HG03432 (cell line): ENCODE data around the gene TRAF5.
"Not testable (repeated sequence)": the region's sequence is repeated elsewhere in the genome, so short reads cannot be mapped to it uniquely, and the experiment has no call there.

Experiments used
- ATAC-seq: cut with Tn5 transposase; IDR thresholded peaks from one replicate; pipeline ENCODE4 v1.9.1; 2021; ENCODE audit warnings: mild to moderate bottlenecking, moderate library complexity; ENCODE audit not compliant: unreplicated experiment

The TRAF5 gene

DNA sequence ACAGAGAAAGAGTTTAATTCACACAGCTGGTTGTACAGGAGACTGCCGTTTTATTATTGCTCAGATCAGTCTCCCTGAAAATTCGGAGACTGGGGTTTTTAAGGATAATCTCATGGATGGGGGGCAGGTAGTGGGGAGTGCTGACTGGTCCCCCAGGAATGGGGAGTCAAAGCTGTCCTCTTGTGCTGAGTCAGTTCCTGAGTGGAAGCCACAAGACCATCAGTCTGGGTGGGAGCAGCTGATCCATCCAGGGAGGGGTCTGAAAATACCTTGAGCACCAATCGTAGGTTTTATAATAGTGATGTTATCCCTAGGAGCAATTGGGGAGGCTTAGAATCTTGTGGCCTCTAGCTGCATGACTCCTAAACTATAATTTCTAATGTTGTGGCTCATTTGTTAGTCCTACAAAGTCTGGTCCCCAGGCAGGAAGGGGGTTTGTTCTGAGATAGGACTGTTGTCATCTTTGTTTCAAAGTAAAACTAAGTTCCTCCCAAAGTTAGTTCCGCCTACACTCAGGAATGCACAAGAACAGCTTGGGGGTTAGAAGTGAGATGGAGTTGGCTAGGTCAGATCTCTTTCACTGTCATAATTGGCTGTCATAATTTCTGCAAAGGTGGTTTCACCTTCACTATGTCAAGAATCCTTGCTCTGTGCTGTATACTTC lies 50.3 kb downstream of the TRAF5 start:
- ATAC-seq, result no peak

DNA sequence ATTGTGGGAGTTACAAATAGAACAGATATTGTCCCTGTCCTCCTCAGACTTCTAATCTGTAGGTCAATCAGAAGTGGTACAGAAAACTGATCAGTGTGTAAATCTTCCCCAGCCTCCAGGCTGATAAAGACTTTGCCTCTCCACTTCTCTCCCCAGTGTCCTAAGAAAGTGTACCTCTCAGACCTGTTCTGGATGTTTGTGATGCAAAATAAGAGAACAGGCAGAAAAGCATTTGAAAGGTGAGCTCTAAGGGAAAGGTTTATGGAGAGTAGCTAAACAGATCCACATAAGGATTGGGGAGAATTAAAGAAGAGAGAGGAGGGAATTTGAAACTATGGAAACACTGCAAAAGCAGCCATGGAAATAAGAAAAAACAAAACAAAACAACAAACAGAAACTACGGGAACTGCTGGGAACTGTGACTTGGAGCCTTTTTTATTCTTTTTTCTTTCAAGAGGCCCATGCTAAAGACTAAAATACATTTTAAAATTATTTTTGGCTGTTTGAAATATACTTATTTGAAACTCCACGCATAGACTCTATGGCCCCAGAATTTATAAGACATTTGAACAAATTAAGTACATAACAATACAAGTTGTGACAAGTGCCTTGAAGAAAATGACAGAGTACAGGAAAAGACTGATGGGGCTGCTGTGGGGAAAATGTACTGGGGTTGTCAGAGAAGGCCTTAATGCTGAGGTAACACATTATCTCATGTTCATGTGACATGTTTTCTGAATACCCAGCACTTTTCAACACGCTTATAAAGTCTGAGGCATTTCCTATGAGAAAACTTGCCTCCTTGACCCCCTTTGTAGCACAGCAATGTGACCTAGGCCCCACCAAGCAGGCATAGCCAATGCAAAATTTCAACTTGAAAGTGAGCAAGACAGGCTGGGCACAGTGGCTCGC lies 51.2 kb downstream of the TRAF5 start:
- no peak for ATAC-seq

DNA sequence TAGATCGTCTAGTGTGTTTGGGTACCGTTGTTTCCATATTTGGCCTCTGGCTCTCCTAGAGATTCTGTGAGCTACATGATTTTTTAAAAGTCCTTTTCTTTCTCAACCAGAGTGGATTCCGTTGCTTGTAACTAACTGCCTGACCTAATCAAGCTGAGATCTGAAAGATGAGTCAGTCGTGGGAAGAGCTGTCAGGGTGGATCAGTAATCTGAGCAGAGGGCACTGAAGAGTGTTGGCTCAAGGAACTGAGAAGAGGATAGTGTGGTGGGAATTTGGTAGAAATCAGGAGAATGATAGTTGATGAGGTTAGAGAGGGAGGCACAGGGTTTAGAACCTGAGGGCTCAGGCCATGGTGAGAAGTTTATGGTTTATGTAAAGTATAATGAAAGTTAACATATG lies 52.2 kb downstream of the TRAF5 start:
- no peak for ATAC-seq

DNA sequence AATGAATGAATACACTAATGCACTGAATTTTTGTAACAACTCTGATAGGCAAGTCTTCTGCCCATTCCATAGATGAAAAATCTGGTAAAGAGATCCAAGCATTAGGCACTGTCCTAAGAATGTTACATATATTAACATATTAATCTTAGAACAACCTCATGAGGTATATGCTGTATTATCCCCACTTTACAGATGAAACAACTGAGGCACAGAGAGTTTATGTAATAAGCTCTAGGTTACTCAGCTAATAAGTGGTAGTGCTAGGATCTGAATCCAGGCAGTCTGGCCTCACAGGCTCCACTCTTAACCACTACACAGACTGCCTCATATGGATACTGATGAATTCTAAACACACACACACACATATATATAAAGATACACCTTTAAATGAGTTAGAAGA lies 52.8 kb downstream of the TRAF5 start:
- no peak for ATAC-seq

DNA sequence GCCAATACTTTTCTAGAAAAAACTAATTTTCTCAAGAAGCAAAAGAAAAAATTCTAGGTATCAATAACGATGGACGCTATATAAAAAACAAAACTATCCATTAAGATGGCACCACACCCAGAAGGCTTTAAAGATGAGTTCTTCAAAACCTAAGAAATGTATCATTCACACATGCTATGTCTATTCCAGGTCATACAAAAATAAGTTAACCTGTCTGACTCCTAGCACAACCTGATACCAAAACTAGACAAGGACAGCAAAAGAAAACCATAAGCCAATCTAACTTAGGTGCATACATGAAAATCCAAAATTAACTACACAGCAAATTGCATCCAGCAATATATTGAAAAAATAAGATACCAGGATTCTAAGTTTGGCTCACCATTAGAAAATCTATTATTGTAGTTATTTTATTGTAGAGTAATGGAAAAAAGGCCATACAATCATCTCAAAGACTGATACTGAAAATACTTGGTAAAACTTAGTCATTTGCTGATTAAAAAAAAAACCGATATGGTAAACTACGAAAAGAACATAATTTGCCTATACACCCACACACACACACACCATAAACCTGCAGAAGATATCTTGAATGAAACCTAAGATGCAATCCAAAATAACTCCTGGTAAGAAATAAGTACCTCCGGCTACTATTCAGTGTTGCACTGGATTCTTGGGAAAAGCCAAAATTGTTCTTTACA lies 55.0 kb downstream of the TRAF5 start:
- peak; percentile 23 for ATAC-seq

DNA sequence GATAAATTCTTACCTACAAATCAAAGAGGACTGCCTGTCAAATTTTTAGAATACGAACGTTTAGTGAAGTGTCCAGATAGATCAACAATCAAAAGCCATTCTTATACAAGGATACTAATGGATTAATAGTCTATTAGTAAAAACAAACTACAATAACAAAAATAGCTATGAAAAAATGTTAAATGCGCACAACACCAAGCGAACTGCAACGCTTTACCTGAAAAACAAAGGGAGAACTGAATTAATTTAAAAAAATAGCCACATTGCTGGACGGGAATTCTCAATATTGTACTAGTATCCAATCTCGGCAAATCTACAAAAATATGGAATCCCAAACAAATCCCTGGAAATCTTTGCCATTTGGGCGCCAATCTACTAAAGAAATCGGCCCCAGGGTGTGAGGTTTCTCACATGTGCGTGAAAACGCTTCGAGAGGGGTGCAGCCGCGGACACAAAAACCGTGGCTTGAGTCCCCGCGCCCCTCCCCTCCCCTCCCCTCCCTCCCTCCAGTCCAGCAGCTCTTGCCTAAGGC lies 55.6 kb downstream of the TRAF5 start:
- no peak for ATAC-seq

DNA sequence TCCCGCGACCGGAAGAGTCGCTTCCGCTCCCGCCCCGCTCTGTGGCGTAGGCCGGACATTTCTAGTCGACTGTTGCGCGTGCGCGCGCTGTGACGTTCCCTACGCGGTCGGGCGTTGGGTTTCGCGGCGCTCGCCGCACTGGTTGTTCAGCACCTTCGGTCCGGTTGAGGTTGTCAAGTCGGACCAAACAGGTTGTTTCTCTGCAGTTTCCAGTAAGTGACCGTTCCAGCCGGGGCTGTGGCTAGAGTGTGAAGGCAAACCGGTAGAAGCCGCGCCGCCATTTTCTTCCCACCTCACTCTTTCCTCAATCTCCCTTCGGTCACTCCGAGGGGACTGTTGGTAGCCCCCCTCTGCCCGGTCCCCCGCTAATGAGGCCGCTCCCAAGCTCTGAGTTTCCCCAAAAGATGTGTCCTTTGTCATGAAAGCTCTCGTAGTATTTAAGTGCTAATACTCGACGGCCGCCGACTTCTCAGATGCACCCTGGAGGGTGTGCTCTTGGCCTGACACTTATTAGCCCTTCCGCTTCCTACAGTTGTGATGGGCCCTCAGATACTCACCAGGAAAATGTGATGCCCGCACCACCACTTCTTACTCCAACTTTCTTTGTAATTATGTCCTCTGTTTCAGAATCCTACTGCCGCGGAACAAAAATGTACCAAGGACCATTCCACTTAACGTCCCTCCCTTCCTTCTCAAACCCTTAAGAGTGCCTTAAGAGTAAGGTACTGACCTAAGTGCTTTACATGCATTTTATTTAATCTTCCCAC lies 56.3 kb downstream of the TRAF5 start:
- ATAC-seq, result peak; percentile 98

DNA sequence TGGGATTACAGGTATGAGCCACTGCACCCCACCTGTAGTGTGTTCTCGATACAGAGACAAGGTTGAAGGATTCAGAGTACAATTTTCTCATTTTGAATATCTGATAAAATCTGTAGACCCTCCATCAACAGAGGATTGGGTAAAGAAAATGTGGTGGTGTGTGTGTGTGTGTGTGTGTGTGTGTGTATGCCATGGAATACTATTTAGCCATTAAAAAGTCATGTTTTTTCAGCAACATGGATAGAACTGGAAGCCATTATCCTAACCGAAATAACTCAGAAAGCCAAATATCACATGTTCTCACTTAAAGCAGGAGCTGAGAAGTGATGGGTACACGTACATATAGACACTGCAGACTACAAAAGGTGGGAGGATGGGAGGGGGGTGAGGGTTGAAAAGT lies 57.9 kb downstream of the TRAF5 start:
- no peak for ATAC-seq

DNA sequence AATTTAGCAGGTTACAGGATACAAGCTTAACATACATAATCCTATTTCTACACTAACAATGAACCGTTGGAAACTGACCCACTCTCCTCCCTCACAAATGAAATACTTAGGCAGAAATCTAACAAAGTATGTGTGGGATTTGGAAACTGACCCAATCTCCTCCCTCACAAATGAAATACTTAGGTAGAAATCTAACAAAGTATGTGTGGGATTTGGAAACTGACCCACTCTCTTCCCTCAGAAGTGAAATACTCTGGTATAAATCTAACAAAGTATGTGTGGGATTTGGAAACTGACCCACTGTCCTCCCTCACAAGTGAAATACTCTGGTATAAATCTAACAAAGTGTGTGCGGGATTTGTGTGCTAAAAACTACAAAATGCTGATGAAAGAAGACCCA lies 60.3 kb downstream of the TRAF5 start:
- no peak for ATAC-seq

DNA sequence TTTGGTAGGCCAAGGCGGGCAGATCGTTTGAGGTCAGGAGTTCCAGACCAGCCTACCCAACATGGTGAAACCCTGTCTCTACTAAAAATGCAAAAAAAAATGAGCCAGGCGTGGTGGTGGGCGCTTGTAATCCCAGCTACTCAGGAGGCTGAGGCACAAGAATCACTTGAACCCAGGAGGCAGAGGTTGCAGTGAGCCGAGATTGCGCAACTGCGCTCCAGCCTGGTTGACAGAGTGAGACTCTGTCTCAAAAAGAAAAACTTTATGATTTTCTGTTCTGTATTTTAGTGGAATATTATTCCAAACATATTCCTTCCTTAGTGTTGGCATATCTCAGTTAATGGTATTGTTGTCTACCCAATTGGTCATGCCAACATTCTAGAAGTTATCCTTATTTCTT lies 64.2 kb downstream of the TRAF5 start:
- ATAC-seq, result not testable (repeated sequence)

DNA sequence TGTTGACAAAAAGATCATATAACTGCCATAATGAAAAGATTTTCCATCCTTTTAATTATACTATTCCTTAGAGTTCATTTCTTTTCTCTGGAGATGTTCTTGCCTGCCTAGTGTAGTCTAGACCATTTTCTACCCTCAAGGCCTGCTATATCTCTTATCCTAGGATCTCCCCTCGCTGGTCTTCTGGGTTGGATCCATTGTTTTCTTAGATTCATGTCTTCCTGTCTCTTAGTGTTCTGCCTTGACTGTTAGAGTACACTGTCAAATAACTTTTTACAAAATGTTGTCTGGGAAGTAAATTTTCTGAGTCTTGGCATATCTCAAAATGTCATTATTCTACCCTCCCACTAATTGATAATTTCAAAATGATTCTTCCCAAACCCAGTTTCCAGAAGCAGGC lies 66.6 kb downstream of the TRAF5 start:
- ATAC-seq, result no peak

DNA sequence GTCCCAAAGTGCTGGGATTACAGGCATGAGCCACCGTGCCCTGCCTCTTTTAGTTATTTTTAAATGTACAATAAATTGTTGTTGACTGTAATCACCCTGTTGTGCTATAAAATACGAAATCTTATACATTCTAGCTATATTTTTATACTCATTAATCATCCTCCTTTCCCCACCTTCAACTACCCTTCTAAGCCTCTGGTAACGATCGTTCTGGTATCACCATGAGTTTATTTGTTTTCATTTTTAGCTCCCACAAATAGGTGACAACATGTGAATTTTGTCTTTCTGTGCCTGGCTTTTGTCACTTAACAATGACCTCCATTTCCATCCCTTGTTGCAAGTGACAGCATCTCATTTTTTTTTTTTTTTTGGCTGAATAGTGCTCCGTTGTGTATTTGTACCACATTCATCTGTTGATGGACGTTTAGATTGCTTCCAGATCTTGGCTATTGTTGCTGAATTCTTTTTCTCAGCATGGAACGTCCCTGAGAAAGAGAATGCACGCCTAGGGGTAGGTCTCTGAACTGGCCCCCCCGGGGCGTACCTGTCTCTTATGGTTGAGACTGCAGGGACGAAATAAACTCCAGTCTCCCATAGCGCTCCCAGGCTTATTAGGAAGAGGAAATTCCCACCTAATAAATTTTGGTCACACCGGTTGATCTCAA lies 71.8 kb downstream of the TRAF5 start:
- not testable (repeated sequence) for ATAC-seq

DNA sequence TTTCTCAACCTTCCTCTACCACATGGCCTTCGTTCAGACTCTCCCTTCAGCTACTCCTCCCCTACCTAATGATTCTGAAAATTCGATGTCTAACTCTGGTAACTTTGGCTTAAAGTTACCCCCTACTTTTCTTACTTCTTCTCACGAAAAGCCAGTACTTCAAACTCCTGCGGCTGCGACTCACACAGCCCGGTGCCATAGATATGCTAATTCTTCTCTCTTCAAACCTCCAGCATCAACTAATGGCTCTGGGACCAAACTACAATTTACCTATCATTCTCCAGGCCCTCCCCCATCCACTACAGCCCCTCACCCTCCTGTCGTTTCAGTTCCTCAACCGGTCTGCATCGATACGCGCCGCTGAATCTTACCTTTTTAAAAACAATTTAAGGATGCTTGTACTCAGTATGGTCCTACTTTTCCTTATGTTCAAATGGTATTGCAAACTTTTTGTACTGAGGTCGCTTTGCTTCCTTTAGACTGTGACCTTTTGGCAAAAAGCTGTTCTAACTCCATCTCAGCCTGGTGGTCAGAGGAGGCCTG lies 73.3 kb downstream of the TRAF5 start:
- ATAC-seq, result not testable (repeated sequence)

DNA sequence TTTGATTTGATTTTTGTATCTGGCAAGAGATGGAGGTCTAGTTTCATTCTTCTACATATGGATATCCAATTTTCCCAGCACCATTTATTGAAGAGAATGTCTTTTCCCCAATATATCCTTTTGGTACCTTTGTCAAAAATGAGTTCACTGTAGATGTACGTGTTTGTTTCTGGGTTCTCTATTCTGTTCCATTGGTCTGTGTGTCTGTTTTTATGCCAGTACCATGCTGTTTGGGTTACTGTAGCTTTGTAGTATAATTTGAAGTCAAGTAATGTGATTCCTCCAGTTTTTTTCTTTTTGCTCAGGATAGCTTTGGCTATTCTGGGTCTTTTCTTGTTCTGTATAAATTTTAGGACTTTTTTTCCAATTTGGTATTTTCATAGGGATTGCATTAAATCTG lies 75.1 kb downstream of the TRAF5 start:
- ATAC-seq, result not testable (repeated sequence)

DNA sequence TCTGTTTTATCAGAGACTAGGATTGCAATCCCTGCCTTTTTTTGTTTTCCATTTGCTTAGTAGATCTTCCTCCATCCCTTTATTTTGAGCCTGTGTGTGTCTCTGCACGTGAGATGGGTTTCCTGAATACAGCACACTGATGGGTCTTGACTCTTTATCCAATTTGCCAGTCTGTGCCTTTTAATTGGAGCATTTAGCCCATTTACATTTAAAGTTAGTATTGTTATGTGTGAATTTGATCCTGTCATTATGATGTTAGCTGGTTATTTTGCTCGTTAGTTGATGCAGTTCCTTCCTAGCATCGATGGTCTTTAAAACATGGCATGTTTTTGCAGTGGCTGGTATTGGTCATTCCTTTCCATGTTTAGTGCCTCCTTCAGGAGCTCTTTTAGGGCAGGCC lies 79.5 kb downstream of the TRAF5 start:
- not testable (repeated sequence) for ATAC-seq

DNA sequence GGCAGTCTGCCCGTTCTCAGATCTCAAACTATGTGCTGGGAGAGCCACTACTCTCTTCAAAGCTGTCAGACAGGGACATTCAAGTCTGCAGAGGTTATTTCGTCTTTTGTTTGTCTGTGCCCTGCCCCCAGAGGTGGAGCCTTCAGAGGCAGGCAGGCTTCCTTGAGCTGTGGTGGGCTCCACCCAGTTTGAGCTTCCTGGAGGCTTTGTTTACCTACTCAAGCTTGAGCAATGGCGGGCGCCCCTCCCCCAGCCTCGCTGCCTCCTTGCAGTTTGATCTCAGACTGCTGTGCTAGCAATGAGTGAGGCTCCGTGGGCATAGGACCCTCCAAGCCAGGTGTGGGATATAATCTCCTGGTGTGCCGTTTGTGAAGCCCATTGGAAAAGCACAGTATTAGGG lies 81.1 kb downstream of the TRAF5 start:
- not testable (repeated sequence) for ATAC-seq

DNA sequence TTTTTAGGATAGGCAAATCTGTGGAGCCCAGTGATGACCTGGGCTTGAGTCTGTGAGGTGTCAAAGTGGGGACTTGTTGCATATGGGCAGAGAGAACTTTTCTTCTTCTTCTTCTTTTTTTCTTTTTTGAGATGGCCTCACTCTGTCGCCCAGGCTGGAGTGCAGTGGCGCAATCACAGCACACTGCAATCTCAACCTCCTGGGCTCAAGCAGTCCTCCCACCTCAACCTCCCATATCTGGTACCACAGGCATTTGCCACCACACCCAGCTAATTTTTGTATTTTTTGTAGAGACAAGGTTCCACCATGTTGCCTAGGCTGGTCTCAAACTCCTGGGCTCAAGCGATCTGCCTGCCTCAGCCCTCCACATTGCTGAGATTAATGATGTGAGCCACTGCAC lies 85.0 kb downstream of the TRAF5 start:
- no peak for ATAC-seq

DNA sequence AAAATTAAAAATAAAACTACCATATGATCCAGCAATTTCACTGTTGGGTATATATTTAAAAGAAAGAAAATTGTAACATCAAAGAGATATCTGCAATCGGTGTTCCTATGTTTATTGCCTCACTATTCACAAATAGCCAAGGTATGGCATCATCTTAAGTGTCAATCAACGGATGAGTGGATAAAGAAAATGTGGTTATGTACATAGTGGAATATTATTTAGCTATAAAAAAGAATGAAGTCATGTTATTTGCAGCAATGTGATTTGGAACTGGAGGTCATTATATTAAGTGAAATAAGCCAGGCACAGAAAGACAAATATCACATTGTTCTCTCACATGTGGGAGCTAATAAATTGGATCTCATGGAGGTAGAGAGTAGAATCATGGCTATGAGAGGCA lies 89.1 kb downstream of the TRAF5 start:
- ATAC-seq, result no peak

DNA sequence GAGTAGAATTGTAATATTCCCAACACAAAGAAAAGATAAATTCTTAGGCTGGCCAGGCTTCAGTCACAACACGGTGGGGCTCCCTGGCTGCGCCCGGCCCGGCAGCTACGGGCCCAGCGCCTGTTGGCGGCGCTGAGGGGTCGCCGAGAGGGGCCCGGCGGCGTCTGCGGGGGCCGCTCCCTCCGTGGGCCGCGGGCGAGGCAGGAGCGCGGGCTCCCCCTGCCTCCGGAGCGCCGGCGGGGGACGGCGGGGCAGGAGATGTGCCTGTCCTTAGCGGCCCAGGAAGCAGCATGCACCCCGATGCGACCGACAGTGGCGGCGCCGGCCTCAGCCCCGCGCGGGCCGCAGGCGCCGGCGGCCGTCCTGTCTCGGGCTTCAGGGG lies 89.6 kb downstream of the TRAF5 start:
- peak; percentile 65 for ATAC-seq
